Right lobe of liver (tissue), 6 donors: Measurements from ENCODE around the gene C6orf89. TPM values are rescaled to one million over a fixed set of nuclear protein-coding genes. Genes with fewer than 3 reads are reported as not detected.

ENCODE experiments used
- ATAC-seq, 4 donors: fragments of 200-7000 bp; cut with Tn5 transposase; one replicate each; pipeline ENCODE4 v1.9.1; 2020; ENCODE audit warnings: mild to moderate bottlenecking in 4 of 4, moderate library complexity in 4 of 4
- DNase-seq, 3 donors: peaks; one replicate each; pipeline ENCODE4 v3.0.0-alpha.2; 2020
- H3K27ac ChIP-seq, 3 donors: fragments of 200-600 bp; one replicate each; pipeline ENCODE4 v1.8.0; 2022
- H3K27me3 ChIP-seq, 2 donors: fragments of 200-600 bp; one replicate each; pipeline ENCODE4 v1.8.0; 2022
- H3K36me3 ChIP-seq, 4 donors: fragments of 200-600 bp; sonication (generic) in 1 of 4; one replicate each; pipeline versions ENCODE4 v1.5.1 to v1.8.0; 2017 to 2022; ENCODE audit warnings: control low read depth in 1 of 4
- H3K4me1 ChIP-seq, 4 donors: fragments of 200-600 bp; sonication (generic) in 1 of 4; one replicate each; pipeline versions ENCODE4 v1.5.1 to v1.8.0; 2017 to 2022; ENCODE audit warnings: control low read depth in 1 of 4
- H3K4me3 ChIP-seq, 3 donors: fragments of 200-600 bp; one replicate each; pipeline ENCODE4 v1.8.0; 2022
- H3K9me3 ChIP-seq, 4 donors: fragments of 200-600 bp; sonication (generic) in 1 of 4; one replicate each; pipeline versions ENCODE4 v1.5.1 to v1.8.0; 2017 to 2022; ENCODE audit warnings: control low read depth in 1 of 4
- POLR2A ChIP-seq: fragments of 450-650 bp; IDR thresholded peaks from one replicate; pipeline ENCODE4 v1.6.1; 2017; ENCODE audit warnings: antibody characterized with exemption, mild to moderate bottlenecking
- WGBS: methylation state at CpG from one replicate; pipeline ENCODE4 v1.1.6; 2018; ENCODE audit warnings: low coverage, low lambda C conversion rate; ENCODE audit not compliant: insufficient coverage; ENCODE audit errors: missing lambda C conversion rate; 5-methylcytosine and 5-hydroxymethylcytosine counted together
- intact Hi-C, 2 donors: fragments of 100-400 bp; cut with DNase I; formaldehyde crosslinking; loops; one replicate each; pipeline versions ENCODE4 v1.11.2 to v1.14.1; 2022
- total RNA-seq, 6 experiments: library from RNA; depleted of rRNA in 2 of 6; stranded (reverse); fragments of >200 nt in 2 of 6; fragmentation: NEBNext Ultra II Directional in 3 of 6; extraction: Animal tissue kit (Norgen Biotek cat#: 25700) in 3 of 6; gene quantifications; one replicate each; pipeline versions ENCODE4 v1.1.0 to v1.2.4, GENCODE V29; 2016 to 2023
- TF ChIP-seq, protein P1 (sequence below), 4 donors: fragments of 200-600 bp in 3 of 4; fragments of 450-650 bp in 1 of 4; IDR thresholded peaks; one replicate each; pipeline versions ENCODE4 v1.5.1 to v1.8.0; 2016 to 2022; ENCODE audit warnings: antibody characterized with exemption in 4 of 4, mild to moderate bottlenecking in 2 of 4
- donor health status: DM: no; HTN: yes; CAD: no.
- donor health status: DM: no; HTN: no; CAD: no.
- donor health status: DM: no; HTN: no; CAD: no.
- donor health status: DM: no; HTN: yes; CAD: no.
- donor health status: DM: no; HTN: yes; CAD: no.

The C6orf89 gene
- total RNA-seq, 6 experiments from 2014 or later, result 29.0 to 37.0 (median 32.1) TPM

DNA sequence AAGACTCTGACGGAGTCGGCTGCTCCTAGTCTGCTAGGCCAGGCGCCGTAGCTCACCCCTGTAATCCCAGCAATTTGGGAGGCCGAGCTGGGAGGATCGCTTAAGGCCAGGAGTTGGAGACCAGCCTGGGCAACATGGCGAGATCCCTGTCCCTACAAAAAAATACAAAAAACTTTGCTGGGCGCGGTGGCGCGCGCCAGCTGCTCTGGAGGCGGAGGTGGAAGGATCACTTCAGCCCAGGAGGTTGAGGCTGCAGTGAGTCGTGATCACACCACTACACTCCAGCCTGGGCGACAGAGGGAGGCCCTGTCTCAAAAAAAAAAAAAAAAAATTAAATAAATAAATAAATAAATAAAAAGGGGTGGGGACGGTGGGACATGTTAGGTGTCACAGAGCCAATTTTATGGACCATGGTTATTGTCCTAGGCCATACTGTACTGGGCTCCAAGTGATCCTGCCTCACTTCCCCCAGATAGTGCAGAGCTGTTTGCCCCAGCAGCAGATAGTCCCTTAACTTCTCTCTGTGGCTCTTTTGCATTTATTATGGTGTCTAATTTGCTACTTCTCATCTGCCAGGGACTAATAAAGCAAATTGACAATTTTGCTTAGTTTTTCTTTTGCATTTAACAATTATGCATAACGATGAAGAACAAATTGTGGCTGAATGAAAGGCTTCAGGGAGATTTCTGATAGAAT is 74.0 kb downstream of the C6orf89 start:
- DNase-seq, result no peak
- H3K4me3 ChIP-seq, result no peak overlapping the region
- WGBS, result 88% methylated on average over 12 of the region's 17 CpGs
- intact Hi-C loops, result no loop called here
- no peak overlapping the region for H3K27ac ChIP-seq
- H3K27me3 ChIP-seq, result no peaks in the 10 kb centered on the region
- TF ChIP-seq, protein P1, sequence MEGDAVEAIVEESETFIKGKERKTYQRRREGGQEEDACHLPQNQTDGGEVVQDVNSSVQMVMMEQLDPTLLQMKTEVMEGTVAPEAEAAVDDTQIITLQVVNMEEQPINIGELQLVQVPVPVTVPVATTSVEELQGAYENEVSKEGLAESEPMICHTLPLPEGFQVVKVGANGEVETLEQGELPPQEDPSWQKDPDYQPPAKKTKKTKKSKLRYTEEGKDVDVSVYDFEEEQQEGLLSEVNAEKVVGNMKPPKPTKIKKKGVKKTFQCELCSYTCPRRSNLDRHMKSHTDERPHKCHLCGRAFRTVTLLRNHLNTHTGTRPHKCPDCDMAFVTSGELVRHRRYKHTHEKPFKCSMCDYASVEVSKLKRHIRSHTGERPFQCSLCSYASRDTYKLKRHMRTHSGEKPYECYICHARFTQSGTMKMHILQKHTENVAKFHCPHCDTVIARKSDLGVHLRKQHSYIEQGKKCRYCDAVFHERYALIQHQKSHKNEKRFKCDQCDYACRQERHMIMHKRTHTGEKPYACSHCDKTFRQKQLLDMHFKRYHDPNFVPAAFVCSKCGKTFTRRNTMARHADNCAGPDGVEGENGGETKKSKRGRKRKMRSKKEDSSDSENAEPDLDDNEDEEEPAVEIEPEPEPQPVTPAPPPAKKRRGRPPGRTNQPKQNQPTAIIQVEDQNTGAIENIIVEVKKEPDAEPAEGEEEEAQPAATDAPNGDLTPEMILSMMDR (IDR thresholded peaks at IDR 0.05), result no peak
- TF ChIP-seq POLR2A, result no peak
- no peak for ATAC-seq
- no peaks in the 10 kb centered on the region for H3K4me1 ChIP-seq
- H3K36me3 ChIP-seq, result no peaks in the 10 kb centered on the region
- no peaks in the 10 kb centered on the region for H3K9me3 ChIP-seq

DNA sequence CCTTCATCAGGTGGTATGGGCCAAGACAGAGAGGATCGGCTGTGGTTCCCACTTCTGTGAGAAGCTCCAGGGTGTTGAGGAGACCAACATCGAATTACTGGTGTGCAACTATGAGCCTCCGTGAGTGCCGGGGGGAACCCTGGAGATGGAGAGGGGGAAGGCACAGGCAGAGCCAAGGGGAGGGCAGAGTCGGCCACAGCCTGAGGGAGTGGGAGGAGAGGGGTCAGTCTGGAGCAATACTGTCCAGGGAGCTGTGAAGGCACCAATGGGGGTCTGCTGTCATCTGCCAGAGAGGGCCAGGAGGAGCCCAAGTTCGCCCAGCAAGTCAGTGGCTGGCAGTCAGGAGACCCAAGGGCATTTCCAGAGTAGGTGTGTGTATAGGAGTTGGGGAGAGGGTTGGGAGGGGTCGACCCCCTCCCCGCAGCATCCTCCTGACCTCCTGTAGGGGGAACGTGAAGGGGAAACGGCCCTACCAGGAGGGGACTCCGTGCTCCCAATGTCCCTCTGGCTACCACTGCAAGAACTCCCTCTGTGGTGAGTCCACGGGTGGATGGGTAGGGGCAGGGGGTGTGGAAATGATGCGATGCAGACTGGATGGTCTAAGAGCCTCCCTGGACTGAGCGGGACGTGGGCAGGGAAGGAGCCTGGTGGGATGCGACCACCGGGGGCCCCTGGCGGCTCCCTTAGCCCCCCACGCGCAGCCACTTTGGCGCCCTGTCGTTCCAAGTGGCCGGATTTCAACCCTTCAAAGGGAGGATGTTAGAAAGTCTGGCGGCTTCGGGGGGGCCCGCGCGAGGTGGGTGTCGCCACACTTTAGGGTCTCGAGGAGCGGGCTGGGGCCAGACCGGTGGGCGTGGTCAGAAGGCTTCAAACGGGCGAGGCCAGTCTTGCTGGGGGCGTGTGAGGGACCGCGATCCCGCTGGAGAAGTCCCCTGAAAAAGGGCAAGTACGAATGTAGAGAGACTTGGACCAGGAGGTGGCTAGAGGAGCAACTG is 76.0 kb downstream of the C6orf89 start:
- Histone ChIP-seq H3K27me3 (no peaks in the 10 kb centered on the region), H3K4me1 (no peaks in the 10 kb centered on the region), H3K27ac (no peak overlapping the region), H3K9me3 (no peaks in the 10 kb centered on the region), H3K36me3 (no peaks in the 10 kb centered on the region), H3K4me3 (no peak overlapping the region)
- DNase-seq, result no peak
- no peak for ATAC-seq
- WGBS, result 39% methylated on average over 9 of the region's 40 CpGs
- intact Hi-C loops, result no loop called here
- TF ChIP-seq, protein P1 (IDR thresholded peaks at IDR 0.05), result no peak
- TF ChIP-seq POLR2A, result no peak

DNA sequence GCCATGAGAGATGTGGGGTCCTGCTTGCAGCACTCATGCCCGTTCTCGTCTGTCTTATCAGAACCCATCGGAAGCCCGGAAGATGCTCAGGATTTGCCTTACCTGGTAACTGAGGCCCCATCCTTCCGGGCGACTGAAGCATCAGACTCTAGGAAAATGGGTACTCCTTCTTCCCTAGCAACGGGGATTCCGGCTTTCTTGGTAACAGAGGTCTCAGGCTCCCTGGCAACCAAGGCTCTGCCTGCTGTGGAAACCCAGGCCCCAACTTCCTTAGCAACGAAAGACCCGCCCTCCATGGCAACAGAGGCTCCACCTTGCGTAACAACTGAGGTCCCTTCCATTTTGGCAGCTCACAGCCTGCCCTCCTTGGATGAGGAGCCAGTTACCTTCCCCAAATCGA is 77.1 kb downstream of the C6orf89 start:
- intact Hi-C loops, result no loop called here
- H3K4me1 ChIP-seq, result no peaks in the 10 kb centered on the region
- no peaks in the 10 kb centered on the region for H3K9me3 ChIP-seq
- H3K27me3 ChIP-seq, result no peaks in the 10 kb centered on the region
- DNase-seq (peak in 2 of 3 donors; percentile 45 to 72), ATAC-seq (peak in 3 of 4 donors; percentile 45 to 70 (median 59))
- 36% methylated on average over 8 of the region's 12 CpGs for WGBS
- TF ChIP-seq, protein P1 (IDR thresholded peaks at IDR 0.05), result no peak
- no peak for TF ChIP-seq POLR2A
- H3K36me3 ChIP-seq, result peaks cover 0 to 6% (median 3%) of the 10 kb centered on the region in 4 donors
- no peak overlapping the region for H3K27ac ChIP-seq
- H3K4me3 ChIP-seq, result no peak overlapping the region

DNA sequence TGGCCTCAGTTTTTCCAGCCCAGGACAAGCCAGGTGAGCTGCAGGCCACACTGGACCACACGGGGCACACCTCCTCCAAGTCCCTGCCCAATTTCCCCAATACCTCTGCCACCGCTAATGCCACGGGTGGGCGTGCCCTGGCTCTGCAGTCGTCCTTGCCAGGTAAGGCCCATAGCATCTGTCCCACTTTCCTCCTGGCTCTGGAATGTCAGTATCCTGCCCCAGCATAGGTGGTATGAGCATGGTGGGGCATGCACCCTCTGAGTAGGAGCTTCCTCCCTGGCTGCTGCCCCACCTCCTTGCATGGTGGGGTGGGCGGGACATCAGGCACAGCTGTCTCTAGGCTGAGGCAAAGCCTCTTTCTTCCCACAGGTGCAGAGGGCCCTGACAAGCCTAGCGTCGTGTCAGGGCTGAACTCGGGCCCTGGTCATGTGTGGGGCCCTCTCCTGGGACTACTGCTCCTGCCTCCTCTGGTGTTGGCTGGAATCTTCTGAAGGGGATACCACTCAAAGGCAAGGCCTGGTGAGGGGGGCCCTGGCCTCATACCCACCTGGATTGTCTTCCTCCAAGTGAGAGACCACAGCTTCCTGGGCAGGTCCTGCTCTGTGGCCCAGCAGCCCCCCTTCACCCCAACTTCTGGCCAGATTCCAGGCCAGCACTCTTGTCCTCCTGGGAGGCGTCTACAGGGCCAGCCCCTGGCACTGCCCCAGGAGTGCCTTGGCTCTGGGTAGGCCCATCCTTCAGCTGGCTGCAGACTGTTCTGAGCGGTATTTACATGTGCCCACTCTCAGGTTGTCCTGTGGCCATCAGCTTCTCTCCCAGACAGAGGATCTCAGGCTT is 77.9 kb downstream of the C6orf89 start:
- no peak overlapping the region for H3K27ac ChIP-seq

More for the DNA sequence above, 77.9 kb downstream of the C6orf89 start:
- H3K4me1 ChIP-seq, result no peaks in the 10 kb centered on the region
- no peaks in the 10 kb centered on the region for H3K9me3 ChIP-seq
- H3K27me3 ChIP-seq, result no peaks in the 10 kb centered on the region
- DNase-seq (peak in 1 of 3 donors; percentile 47), ATAC-seq (peak in 2 of 4 donors; percentile 7)
- peaks cover 0 to 14% (median 10%) of the 10 kb centered on the region in 4 donors for H3K36me3 ChIP-seq
- intact Hi-C loops, result no loop called here
- WGBS, result 94% methylated on average over 3 of the region's 11 CpGs
- TF ChIP-seq, protein P1 (IDR thresholded peaks at IDR 0.05), result no peak
- TF ChIP-seq POLR2A, result no peak
- no peak overlapping the region for H3K4me3 ChIP-seq
